Astrocyte (in vitro differentiated cells and primary cell): ENCODE data around the gene ZSCAN23.
"Not testable (repeated sequence)": the region's sequence is repeated elsewhere in the genome, so short reads cannot be mapped to it uniquely, and the experiment has no call there.

Experiments
- EZH2 ChIP-seq: IDR thresholded peaks from 2 replicates; pipeline ENCODE4 v1.6.1; 2012; ENCODE audit warnings: mild to moderate bottlenecking, low read length, inconsistent platforms; ENCODE audit not compliant: insufficient read depth
- TF ChIP-seq, protein P1 (sequence below): IDR thresholded peaks from 2 replicates; pipeline ENCODE4 v1.5.1; 2011; ENCODE audit warnings: low read depth, mild to moderate bottlenecking, inconsistent platforms, low read length, moderate library complexity; ENCODE audit not compliant: insufficient read depth

DNA sequence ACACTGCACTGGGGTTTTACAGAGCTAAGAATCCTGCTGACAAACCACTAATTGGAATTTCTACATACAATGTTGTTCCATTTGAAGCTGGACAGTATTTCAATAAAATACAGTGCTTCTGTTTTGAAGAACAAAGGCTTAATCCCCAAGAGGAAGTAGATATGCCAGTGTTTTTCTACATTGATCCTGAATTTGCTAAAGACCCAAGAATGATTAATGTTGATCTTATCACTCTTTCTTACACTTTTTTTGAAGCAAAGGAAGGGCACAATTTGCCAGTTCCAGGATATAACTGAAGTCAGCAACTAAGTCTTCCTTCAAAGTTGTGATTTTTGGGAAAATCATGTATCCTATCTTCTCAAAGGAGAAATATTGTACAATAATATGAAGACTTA lies 4.2 kb upstream of the ZSCAN23 start:
- TF ChIP-seq, protein P1, sequence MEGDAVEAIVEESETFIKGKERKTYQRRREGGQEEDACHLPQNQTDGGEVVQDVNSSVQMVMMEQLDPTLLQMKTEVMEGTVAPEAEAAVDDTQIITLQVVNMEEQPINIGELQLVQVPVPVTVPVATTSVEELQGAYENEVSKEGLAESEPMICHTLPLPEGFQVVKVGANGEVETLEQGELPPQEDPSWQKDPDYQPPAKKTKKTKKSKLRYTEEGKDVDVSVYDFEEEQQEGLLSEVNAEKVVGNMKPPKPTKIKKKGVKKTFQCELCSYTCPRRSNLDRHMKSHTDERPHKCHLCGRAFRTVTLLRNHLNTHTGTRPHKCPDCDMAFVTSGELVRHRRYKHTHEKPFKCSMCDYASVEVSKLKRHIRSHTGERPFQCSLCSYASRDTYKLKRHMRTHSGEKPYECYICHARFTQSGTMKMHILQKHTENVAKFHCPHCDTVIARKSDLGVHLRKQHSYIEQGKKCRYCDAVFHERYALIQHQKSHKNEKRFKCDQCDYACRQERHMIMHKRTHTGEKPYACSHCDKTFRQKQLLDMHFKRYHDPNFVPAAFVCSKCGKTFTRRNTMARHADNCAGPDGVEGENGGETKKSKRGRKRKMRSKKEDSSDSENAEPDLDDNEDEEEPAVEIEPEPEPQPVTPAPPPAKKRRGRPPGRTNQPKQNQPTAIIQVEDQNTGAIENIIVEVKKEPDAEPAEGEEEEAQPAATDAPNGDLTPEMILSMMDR = not testable (repeated sequence)
- not testable (repeated sequence) for TF ChIP-seq EZH2
